Activated CD4-positive, CD25-positive, alpha-beta regulatory T cell treated with anti-CD3 and anti-CD28 coated beads, Interleukin-2, amount 50 U/mL, for 72 hours (primary cell): ENCODE data around the gene SMIM24.
"Not testable (repeated sequence)": the region's sequence is repeated elsewhere in the genome, so short reads cannot be mapped to it uniquely, and the experiment has no call there.

ENCODE experiments used
- DNase-seq: peaks from one replicate; pipeline ENCODE4 v3.0.0; 2021

The SMIM24 gene

DNA sequence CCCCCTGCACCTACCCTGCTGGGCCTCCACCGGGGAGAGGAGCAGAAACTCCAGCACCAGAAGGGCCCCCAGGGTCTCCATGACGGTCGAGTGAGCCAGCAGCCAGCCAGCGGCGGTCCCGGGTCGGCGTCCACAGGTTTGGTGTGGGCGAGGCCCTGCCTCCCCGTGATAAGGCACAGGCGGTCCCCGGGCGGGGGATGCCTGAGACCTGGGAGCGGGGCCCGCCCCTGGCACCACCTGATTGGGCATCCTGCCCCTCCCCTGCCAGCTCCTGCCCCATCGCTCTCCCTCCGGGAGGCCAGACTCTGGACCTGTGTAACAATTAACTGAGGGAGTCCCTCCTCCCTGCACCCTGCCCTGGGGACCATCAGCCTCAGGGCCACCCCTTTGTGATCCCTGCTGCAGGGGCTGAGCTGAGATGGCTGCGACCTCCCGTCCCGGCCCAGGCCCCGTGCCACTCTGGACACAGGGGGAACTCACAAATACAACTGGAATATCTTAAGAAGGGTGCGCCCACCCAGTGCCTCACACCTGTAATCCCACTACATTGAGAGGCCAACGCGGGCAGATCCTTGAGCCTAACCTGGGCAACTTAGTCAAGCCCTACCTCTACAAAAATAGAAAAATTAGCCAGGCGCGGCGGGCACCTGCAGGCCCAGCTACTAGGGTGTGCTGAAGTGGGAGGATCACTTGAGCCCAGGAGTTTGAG is at the start of gene SMIM24:
Gene SMIM24 (minus strand): TSS at position 143 of the 709 bp plus-strand sequence. CDS start 62 bp downstream, at position 81.
- DNase-seq = no peak

DNA sequence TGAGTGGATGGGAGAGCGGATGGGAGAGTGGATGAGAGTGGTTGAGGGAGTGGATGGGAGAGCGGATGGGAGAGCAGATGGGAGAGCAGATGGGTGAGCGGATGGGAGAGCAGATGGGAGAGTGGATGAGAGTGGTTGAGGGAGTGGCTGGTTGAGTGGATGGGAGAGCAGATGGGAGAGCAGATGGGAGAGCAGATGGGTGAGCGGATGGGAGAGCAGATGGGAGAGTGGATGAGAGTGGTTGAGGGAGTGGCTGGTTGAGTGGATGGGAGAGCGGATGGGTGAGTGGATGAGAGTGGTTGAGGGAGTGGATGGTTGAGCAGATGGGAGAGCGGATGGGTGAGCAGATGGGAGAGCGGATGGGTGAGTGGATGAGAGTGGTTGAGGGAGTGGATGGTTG is 49.0 kb upstream of the SMIM24 start:
- not testable (repeated sequence) for DNase-seq

DNA sequence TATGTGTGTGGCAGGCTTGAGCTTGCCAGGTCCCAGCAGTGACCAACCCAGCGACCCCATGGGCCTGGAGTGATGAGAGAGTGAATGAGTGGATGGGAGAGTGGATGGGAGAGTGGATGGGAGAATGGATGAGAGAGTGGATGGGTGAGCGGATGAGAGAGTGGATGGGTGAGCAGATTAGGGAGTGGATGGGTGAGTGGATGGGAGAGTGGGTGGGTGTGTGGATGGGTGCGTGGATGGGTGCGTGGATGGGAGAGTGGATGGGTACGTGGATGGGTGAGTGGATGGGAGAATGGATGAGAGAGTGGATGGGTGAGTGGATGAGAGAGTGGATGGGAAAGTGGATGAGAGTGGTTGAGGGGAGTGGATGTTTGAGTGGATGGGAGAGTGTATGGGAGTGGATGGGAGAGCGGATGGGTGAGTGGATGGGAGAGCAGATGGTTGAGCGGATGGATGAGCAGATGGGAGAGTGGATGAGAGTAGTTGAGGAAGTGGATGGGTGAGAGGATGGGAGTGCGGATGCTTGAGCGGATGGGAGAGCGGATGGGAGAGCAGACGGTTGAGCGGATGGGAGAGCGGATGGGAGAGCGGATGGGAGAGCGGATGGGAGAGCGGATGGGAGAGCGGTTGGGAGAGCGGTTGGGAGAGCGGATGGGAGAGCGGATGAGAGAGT is 48.4 kb upstream of the SMIM24 start:
- DNase-seq = no peak

DNA sequence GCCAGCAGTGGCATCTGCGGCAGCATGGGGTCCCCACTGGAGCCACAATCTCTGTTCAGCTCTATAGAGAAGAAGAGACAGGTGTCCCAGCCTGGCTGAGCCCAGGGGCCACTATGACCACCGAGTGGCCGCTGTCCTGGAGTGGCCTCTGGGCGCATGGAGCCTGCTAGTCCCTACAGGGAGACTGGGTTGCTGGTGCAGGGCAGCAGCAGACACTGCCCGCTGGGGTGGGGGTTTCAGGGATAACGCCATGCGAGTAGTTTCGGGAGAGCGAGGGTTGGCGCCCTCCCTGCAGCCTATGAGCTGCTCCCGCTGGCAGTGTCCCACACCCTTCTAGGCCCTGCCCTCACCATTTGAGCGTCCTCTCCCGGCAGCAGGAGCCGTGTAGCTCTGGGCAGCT is 47.8 kb upstream of the SMIM24 start:
- no peak for DNase-seq

DNA sequence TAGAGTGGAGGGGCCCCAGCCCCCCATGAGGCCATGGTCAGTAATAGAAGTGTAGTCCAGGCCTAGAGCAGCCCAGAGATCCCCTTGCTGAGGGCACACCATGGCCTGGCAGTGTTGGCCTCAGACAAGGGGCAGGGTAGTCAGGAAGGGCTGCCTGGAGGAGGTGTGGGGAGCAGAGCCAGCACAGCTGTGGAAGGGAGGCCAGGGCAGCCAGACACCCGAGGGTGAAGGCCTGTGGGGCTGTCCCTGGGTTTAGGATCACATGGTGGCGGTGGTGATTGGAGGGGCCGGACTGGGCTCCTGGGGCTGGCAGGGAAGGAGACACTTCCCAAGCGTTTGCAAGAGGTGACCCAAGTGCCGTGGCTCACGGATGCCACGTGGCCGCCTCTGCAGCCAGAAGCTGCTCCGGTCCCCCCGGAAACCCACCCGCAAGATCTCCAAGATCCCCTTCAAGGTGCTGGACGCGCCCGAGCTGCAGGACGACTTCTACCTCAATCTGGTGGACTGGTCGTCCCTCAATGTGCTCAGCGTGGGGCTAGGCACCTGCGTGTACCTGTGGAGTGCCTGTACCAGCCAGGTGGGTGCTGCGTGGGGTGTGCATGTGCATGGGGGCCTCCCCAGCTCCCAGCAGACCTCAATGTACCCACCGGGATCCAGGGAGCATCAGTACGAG is 47.0 kb upstream of the SMIM24 start:
- DNase-seq = no peak

DNA sequence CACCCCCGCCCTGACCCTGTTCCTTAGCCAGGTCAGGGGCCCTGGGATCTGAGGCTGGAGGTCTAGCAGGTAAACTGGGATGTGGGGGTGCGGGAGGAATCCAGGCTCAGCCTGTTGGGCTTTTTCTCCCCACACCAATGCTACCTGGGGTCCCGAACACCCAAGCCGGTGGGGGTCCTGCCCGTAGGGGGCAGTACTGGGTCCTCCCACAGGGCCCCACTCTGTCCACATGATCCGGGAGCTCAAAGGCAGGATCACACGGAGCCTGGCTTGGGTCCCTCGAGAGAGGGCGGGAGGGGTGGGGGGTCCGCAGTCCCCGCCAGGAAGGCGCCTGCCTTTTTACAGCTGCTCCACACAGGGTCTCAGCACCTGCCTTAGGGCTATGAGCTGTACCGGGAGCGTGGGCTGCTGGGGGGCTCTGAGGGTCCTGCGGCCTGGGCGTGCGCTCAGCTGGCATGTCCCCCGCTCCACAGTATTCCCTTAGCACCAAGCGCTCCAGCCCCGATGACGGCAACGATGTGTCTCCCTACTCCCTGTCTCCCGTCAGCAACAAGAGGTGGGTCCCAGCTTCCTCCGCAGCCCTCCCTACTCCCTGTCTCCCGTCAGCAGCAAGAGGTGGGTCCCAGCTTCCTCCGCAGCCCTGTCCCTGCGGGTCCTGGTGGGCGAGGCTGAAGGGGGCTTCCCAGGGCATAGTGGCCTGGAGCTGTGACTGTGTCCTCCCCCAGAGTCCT is 46.3 kb upstream of the SMIM24 start:
- DNase-seq = no peak

DNA sequence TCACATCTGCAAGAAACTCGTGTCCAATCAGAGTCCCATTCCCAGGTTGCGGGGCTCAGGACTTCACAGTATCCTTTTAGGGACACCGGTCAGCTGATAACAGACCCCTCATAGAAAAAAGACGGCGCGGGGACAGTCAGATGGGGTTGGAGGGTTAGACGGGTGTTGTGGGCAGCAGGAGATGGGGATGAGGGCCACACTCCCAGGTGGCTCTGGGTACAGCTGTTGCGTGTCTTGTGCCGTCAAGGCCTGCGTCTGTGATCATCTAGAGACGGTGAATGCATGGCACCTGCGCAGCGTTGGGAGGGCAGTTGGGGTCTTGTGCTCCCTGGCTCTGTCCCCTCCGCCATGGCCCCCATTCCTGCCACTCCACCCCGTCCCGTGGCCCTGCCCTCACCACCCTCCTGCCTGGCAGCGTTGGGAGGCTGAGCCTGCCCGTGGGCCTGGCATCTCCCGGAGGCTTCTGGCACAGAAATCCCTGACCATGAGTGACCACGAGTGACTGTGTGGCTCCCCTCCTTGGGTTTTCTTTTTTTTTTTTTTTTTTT is 44.7 kb upstream of the SMIM24 start:
- DNase-seq = no peak

DNA sequence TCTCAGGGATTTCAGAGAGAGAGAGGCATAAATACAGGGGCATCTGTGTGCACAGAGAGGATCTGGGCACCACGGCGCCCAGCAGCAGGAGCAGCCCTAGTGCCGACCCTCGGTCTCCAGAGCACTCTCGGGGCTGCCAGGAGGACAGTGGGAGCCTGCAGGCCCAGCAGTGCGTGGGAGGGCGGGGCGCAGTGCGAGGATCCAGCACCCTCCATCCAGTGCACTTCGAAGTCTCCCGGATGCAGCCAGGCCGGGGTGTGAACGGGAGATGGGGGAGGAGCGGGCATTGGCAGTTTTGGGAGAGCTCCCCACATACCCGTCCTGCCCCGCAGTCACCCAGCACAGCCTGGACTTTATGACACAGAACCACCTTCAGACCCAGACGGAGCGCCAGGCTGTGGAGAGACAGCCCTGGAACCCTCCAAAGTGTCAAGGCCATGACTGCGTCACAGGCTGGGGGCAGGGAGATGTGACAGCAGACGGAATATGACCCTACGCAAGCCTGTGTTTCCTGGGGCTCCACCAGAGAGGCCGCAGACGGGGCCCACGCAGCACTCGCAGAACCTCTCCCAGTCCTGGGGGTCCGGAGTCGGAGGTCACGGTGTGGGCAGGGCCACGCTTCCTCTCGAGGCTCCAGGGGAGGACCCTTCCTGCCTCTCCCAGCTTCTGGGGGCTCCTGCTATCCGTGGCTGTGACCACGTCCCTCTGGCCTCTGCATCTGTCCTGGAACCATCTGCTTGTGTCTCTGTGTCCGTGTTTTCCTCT is 43.9 kb upstream of the SMIM24 start:
- DNase-seq = no peak

DNA sequence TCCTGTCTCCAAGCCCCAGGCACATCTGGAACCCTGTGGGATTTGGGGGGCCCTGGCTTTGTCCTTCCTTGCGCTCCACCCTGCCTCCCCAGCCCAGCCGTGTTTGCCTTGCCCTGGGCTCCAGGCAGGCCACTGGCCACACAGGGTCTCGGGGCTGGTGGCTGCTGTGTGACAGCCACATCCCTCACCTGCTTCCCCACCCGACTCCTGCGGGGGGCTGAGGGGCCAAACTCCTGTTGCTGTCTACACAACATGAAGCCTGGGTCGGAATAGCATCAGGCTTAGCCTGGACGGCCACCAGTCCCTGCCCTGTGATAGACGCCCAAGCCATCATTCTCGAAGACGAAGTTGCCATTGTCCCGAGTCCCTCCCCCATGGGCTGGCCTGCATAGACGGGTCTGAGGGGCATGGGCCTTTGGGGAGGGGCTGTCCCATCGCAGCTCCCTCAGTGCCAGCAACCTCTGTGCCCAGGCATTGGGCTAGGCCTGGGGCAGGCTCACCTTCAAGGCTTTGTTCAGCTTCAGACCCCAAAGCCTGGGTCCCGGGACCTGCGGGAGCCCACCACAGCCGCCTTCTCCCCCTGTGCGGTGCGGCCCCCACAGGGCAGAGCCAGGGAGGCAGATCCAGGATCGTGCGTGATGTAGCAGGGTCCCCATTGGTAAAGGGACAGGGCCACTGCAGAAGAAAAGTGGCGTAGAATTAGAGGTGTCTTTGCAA is 43.2 kb upstream of the SMIM24 start:
- DNase-seq = no peak

DNA sequence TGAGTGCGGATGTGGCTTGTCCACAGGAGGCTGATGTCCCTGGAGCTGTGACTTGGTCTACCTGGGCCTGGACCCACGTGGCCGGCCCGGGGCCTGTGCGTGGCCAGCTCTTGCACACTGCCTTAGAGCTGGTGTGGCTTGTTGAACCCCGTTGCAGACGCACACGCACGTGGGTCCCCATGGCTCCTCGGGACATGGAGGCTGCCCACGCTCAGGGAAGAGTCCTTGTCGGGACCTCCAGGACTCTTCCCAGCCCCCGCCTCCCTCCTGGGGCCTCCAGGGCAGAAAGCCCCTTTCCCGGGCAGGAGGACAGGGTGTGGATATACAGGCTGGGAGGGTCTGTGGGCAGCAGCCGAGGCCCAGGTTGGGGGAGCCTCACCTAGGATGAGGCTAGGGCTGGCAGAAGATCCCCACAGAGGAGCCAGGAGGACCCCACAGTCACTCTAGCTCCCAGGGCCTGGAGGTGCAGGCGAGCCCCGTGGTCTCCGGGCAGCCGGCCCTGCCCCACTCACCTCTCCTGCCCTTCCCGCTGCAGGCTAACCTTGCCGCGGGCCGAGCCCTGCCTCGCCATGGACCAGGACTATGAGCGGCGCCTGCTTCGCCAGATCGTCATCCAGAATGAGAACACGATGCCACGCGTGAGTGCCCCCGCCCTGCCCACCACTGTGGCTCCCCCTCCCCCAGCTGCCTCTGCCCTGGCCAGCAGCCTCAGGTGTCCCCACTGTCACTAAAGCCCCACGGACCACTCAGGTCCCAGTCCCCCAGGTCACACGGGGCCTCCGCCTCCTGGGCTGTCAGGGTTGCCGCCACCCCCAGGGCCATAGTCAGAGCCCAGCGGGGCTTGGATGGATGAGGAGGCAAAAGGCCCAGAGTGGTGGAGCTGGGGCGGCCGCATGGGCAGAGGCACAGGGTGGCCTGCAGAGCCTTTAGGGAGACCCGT is 42.4 kb upstream of the SMIM24 start:
- DNase-seq = no peak

DNA sequence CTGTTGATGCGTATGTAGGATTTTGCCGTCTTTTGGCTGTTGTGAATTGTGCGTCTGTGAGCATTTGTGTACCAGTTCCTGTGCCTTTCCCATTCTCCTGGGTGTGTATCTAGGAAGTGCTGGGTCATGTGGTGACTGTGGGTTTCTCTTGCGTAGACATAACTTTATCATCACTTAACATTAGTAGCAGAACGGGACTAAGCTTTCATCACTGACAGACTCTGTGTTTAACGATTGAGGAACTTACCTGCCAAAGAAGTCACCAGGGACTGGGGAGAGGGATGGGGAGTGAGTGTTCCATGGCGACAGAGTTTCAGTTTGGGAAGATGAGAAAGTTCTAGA is 40.8 kb upstream of the SMIM24 start:
- DNase-seq = no peak

DNA sequence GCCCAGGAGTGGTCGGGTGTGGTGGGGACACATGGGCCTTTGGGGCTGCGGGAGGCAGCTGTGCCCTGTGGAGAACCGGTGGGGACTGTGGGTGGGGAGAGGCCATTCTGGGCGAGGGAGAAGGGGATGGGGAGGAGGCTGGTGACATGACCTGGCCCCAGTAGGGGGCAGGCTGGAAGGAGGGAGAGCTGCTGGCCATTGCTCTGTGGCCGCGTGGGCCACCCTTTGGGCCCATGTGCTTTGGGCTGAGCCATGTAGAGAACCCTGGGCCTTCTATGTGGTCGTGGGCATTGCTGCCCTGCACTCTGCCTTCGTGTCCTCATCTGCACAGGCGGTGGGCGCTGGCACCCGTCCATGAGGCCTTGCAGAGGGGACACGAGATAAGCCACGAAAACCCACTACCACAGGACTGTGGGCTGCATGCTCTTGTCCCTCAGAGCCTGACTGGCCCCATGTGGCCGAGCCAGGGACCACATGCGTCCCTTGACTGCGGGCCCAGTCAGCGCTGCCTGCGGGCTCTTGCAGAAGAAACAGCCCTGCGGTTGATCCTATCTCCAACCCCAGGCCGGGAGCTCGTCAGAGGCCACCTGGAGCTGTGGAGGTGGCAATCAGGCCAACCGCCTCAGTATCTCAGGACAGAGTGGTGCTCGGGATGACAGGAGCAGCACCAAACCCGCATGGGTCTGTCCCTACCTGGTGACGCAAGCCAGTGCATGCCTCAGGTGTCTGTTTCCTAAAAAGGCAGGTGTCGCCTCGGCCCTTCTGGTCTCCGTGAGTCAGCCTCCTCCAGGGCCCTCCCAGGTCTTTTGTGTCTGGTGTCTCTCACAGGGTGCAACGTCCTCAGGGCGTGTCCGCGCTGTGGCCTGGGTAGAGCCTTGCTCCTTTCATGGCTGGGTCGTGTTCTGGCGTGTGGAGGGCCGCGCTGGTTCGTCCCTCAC is 40.1 kb upstream of the SMIM24 start:
- DNase-seq = no peak

DNA sequence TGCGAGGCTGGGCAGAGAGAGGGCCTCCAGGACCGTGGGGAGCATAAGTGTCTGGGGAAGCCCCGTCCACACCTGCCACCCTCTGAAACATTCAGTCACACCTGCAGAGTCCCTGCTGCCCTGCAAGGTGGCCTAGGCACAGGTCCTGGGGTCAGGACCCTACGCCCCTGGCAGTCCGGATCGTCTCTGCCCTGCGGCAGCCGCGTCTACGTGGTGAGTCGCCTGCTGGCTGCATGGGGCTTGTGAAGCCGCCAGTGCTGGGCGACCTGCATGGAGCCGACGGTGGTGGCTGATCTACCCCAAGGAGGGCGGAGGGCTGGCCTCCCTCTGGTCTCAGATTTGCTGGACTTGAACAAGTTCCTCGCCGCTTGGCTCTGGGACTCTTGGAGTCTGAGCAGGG is 38.8 kb upstream of the SMIM24 start:
- no peak for DNase-seq

DNA sequence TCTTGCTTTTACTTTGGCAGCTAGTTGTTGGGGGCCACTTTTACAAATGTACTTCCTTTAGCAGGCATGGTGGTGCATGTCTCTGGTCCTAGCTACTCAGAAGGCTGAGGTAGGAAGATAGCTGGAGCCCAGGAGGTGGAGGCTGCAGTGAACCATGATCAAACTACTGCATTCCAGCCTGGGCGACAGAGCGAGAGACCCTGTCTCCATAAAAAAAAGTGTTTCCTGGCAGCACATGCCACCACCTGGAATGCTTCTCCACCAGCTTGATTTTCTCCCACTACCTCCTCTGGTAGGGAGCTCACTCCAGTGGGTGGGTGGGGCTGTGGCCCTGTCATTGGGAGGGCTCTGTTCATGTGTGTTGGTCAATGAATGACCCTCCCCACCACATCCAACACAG is 38.3 kb upstream of the SMIM24 start:
- no peak for DNase-seq

DNA sequence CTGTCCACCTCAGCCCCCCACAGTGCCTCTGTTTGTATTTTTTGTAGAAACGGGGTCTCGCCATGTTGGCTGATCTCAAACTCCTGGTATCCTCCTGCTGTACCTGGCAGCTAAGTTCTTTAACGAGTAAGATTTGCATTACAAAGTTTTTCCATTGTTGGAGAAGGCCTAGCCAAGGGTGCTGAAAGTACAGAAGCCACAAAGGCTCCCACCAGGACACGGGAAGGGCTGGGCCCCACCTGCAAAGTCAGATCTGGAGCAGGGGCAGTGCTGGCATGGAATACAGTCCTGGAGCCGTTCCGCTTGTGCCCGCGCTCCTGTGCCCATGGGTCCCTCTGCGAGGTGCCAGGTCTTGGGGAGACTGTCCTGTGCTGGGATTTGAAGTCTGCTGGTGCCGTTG is 37.9 kb upstream of the SMIM24 start:
- DNase-seq = no peak

DNA sequence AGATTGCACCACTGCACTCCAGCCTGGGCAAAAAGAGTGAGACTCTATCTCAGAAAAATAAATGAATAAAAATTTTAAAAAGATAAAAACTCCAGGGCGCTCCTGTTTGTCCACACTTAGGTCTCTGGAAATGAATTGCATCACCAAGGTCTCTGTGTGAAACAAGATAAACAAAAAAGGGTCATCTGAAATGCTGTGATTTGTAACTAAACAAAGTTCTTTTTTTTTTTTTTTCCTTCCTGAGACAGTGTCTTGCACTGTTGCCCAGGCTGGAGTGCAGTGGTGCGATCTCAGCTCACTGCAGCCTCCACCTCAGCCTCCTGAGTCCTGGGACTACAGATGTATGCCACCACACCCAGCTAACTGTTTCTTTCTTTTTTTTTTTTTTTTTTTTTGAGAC is 37.3 kb upstream of the SMIM24 start:
- no peak for DNase-seq

DNA sequence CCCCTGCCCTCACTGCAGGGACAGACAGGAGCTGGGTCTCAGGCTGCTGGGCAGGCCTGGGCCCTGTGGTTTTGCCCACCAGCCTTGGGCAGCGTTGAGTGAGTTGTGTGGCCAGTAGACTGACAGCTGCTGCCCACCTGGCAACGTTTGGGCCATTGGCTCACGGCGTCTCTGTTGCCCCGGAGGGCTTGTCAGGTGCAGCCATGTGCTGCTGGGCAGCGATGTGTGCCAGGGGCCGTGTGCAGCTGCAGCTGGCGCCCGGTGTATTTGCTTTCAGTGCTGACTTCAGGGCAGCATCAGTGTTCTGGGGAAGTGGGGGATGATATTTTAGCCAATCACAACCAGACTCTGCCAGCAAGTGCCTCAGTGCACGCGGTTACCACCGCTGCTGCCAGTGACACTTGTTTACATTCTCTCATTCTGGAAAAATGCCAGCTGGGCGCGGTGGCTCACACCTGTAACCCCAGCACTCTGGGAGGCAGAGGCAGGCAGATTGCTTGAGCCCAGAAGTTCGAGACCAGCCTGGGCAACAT is 36.4 kb upstream of the SMIM24 start:
- DNase-seq = no peak

DNA sequence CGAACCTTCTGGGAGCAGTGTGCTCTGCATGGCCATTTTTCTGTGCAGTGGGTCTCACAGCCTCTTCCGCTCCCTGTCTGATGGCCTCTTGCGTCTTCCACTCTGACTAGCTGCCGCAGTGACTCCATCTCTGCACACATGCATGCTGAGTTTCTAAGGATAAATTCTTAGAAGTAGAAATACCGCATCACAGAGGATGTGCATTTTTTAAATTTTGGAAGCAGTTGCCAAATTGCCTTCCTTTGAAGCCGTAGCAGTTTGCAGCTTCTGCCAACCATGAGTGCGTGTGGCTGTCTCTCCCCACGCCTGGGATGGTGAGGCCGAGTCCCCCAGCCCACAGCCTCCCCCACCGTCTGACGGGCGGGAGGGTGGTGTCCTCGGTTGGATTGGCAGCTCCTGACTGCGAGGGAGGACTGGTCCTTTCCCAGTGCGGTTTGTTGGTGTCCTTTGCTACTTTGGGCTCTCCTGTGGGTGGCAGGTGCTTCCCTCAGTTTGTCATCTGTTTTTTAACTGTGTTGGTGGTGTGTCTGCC is 35.6 kb upstream of the SMIM24 start:
- no peak for DNase-seq

DNA sequence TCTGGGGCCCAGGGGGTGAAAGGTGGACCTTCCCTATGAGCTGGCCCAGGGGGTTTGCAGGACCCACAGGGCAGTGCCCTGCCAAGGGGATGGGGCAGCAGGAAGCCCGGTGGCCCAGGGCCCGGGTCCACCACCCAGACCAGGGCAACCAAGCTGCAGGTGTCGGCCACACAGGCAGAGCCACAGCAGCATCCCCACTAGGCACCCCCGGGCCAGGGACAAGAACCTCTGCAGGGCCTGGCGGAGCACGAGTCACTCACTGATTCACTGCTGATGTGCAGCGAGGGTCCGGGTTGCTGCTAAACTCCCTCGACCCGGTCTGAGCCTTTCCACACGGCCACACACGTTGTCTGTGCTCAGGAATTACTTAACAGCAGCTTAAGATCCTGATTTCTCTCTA is 34.6 kb upstream of the SMIM24 start:
- DNase-seq = no peak
